ENCODE data around the gene REEP5. TPM values are rescaled to one million over a fixed set of nuclear protein-coding genes. Genes with fewer than 3 reads are reported as not detected.

REEP5 gene
- total and polyA plus RNA-seq, 2 of the 8 experiments (the other 6 are each of a cell fraction or from before 2014, with no cell fraction given), result 58.3 to 94.3 TPM

DNA sequence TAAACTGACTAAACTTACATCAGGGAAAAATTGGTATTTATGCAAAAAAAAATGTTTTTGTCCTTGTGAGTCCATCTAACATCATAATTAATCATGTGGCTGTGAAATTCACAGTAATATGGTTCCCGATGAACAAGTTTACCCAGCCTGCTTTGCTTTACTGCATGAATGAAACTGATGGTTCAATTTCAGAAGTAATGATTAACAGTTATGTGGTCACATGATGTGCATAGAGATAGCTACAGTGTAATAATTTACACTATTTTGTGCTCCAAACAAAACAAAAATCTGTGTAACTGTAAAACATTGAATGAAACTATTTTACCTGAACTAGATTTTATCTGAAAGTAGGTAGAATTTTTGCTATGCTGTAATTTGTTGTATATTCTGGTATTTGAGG, 77.5 kb downstream of the REEP5 start:
- no peak overlapping the region for H3K9ac ChIP-seq (replicated peaks in 1 of 4; ENCODE audit: extremely low read depth in 1 of 4, low read depth in 3 of 4, low read length in 3 of 4)
- H3K79me1 ChIP-seq (ENCODE audit: low read depth, low read length), result no peaks in the 10 kb centered on the region
- no peak overlapping the region for H3K18ac ChIP-seq (ENCODE audit: extremely low read depth, low read length)
- H3K4me1 ChIP-seq (replicated peaks in 1 of 4; ENCODE audit: control insufficient read depth in 3 of 4, insufficient read depth in 4 of 4, low read length in 3 of 4), result peaks cover 0 to 9% (median 0%) of the 10 kb centered on the region in 4 experiments; a peak in 2 of 7 replicates
- H2BK120ac ChIP-seq (replicated peaks; ENCODE audit: low read depth, low read length), result no peak overlapping the region
- H4K8ac ChIP-seq (ENCODE audit: extremely low read depth, insufficient read depth, low read length), result no peak overlapping the region
- ChIA-PET CTCF (ENCODE audit: partially characterized antibody) (interaction anchor here (1.1 kb wide), 2 partner anchors 52 to 53 kb away, joined by 3 to 4 read pairs; no protein-coding TSS in a partner anchor), POLR2A (ENCODE audit: partially characterized antibody) (no interaction called here)
- no peak overlapping the region for H2BK12ac ChIP-seq (ENCODE audit: low read depth, low read length)
- H3K4ac ChIP-seq (replicated peaks; ENCODE audit: insufficient read length, low read depth, low read length), result no peak overlapping the region
- no peak overlapping the region for H2BK5ac ChIP-seq (ENCODE audit: low read depth, low read length)
- no peak overlapping the region for H3K23ac ChIP-seq (ENCODE audit: insufficient read length)
- H3K14ac ChIP-seq (ENCODE audit: insufficient read length), result no peak overlapping the region
- no peak for DNase-seq (ENCODE audit: low read depth in 1 of 2, low spot score in 2 of 2)
- no peak overlapping the region for H2AK5ac ChIP-seq (ENCODE audit: low read depth, low read length)
- H2AFZ ChIP-seq (ENCODE audit: low read length), result no peak overlapping the region
- peaks cover 17% of the 10 kb centered on the region in 2 experiments for H3K9me3 ChIP-seq (ENCODE audit: insufficient read depth in 2 of 2, low read depth in 1 of 2, low read length in 1 of 2)
- H3K4me3 ChIP-seq (ENCODE audit: extremely low read depth in 1 of 4, insufficient read depth in 2 of 4, low read depth in 3 of 4, low read length in 4 of 4), result no peak overlapping the region
- H2BK15ac ChIP-seq (ENCODE audit: low read length), result no peak overlapping the region
- no peak for FAIRE-seq
- no peak overlapping the region for H2BK20ac ChIP-seq (ENCODE audit: low read length)
- H4K5ac ChIP-seq (ENCODE audit: insufficient read length, low read depth, low read length), result no peak overlapping the region
- 86% methylated on average over 1 of the region's 1 CpG; no CpG with 5 or more reads in 1 of the 2 experiments for WGBS, 2 experiments (ENCODE audit: extremely low coverage in 1 of 2, insufficient coverage in 1 of 2, insufficient read length in 1 of 2, insufficient replicate concordance in 2 of 2, low coverage in 1 of 2, low lambda C conversion rate in 2 of 2, missing lambda C conversion rate in 1 of 2)
- H3K27me3 ChIP-seq (replicated peaks in 1 of 4; ENCODE audit: control insufficient read depth in 3 of 4, extremely low read depth in 1 of 4, insufficient read depth in 3 of 4, low read length in 3 of 4), result no peaks in the 10 kb centered on the region
- H3K27ac ChIP-seq (ENCODE audit: low read depth, low read length), result no peak overlapping the region
- no peak overlapping the region for H4K91ac ChIP-seq (replicated peaks; ENCODE audit: insufficient read length, low read length)
- no peak overlapping the region for H3K4me2 ChIP-seq (ENCODE audit: insufficient read depth in 1 of 2, low read depth in 2 of 2, low read length in 2 of 2)
- H4K20me1 ChIP-seq (replicated peaks in 1 of 2; ENCODE audit: control insufficient read depth in 1 of 2, insufficient read depth in 2 of 2, low read length in 2 of 2), result no peaks in the 10 kb centered on the region
- H3K56ac ChIP-seq (replicated peaks; ENCODE audit: insufficient read length, low read depth, low read length), result no peak overlapping the region
- H3K36me3 ChIP-seq (ENCODE audit: control insufficient read depth in 2 of 4, insufficient read depth in 4 of 4, low read length in 3 of 4), result peaks cover 0 to 23% (median 6%) of the 10 kb centered on the region in 4 experiments; a peak in 5 of 8 replicates
- H3K79me2 ChIP-seq (ENCODE audit: control insufficient read depth in 1 of 2, insufficient read depth in 2 of 2, low read length in 2 of 2), result no peaks in the 10 kb centered on the region
- TF ChIP-seq EGR1 (IDR thresholded peaks at IDR 0.05; ENCODE audit: borderline replicate concordance, low read depth, low read length) (no peak), JUN (IDR thresholded peaks at IDR 0.05; ENCODE audit: low read depth, low read length) (no peak), BACH1 (IDR thresholded peaks at IDR 0.05; ENCODE audit: low read length) (no peak), SIRT6 (IDR thresholded peaks at IDR 0.05; ENCODE audit: low read length) (no peak), ZNF274 (IDR thresholded peaks at IDR 0.05; ENCODE audit: borderline replicate concordance, extremely low read depth, low read length) (no peak), KDM4A (IDR thresholded peaks at IDR 0.05; ENCODE audit: low read depth, low read length, severe bottlenecking) (no peak), SP2 (IDR thresholded peaks at IDR 0.05; ENCODE audit: low read length) (no peak)
- no peaks in the 10 kb centered on the region for H3K23me2 ChIP-seq (ENCODE audit: low read depth, low read length)
